Endothelial cell of umbilical vein (primary cell): ENCODE measurements around the gene TERF2IP.

ENCODE experiments used
- EZH2 ChIP-seq: IDR thresholded peaks from 2 replicates; pipeline ENCODE4 v1.6.1; 2012; ENCODE audit warnings: borderline replicate concordance, low read depth, mild to moderate bottlenecking, moderate library complexity, low read length, inconsistent platforms; ENCODE audit not compliant: severe bottlenecking
- GATA2 ChIP-seq: IDR thresholded peaks from 2 replicates; pipeline ENCODE4 v1.7.0; 2011; ENCODE audit warnings: low read depth, mild to moderate bottlenecking, moderate library complexity, mixed read lengths, low read length; ENCODE audit not compliant: insufficient read length, insufficient read depth
- MYC ChIP-seq: IDR thresholded peaks from one replicate; pipeline ENCODE4 v1.6.1; 2011; ENCODE audit warnings: mild to moderate bottlenecking, low read depth, low read length
- POLR2A ChIP-seq: IDR thresholded peaks from 2 replicates; pipeline ENCODE4 v1.6.1; 2012; ENCODE audit warnings: low read depth, mild to moderate bottlenecking, control low read depth, low read length
- POLR2AphosphoS5 ChIP-seq: IDR thresholded peaks from 2 replicates; pipeline ENCODE4 v1.6.1; 2012; ENCODE audit warnings: low read depth, mild to moderate bottlenecking, control low read depth, low read length, moderate library complexity; ENCODE audit not compliant: insufficient read depth
- TF ChIP-seq, protein P1 (sequence below), 2 donors: IDR thresholded peaks; 1 replicate in 1 of 2; 2 replicates in 1 of 2; pipeline ENCODE4 v1.5.1; 2011; ENCODE audit warnings: low read length in 2 of 2, mild to moderate bottlenecking in 2 of 2, moderate library complexity in 2 of 2, control low read depth in 1 of 2, inconsistent platforms in 1 of 2, low read depth in 1 of 2; ENCODE audit not compliant: insufficient read depth in 1 of 2; ENCODE audit errors: extremely low read depth in 1 of 2
- TF ChIP-seq, protein P2 (sequence below): IDR thresholded peaks from 2 replicates; pipeline ENCODE4 v1.6.1; 2011; ENCODE audit not compliant: insufficient read depth, insufficient read length

DNA sequence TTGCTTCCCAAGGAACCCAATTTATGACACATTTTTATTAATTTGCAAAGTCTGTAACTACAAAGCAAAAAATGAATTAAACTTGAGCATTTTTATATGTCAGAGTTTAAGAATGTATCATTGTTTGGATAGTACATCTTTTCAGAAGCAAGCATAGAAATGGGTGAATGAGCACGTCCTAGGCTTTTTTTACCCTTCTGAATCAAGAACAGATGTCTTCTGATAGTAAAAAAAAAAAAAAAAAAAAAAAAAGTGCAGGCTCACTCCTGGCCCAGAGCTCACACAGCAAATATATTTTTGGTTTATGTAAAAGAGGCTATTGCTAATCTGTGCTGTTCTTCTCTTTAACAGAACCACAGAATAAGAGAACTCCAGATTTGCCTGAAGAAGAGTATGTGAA, 6.3 kb downstream of the TERF2IP start:
- TF ChIP-seq POLR2A: no peak
- TF ChIP-seq POLR2AphosphoS5: no peak
- TF ChIP-seq, protein P1, sequence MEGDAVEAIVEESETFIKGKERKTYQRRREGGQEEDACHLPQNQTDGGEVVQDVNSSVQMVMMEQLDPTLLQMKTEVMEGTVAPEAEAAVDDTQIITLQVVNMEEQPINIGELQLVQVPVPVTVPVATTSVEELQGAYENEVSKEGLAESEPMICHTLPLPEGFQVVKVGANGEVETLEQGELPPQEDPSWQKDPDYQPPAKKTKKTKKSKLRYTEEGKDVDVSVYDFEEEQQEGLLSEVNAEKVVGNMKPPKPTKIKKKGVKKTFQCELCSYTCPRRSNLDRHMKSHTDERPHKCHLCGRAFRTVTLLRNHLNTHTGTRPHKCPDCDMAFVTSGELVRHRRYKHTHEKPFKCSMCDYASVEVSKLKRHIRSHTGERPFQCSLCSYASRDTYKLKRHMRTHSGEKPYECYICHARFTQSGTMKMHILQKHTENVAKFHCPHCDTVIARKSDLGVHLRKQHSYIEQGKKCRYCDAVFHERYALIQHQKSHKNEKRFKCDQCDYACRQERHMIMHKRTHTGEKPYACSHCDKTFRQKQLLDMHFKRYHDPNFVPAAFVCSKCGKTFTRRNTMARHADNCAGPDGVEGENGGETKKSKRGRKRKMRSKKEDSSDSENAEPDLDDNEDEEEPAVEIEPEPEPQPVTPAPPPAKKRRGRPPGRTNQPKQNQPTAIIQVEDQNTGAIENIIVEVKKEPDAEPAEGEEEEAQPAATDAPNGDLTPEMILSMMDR (IDR thresholded peaks at IDR 0.05; ENCODE audit: extremely low read depth in 1 of 2, insufficient read depth in 1 of 2, low read depth in 1 of 2, low read length in 2 of 2): no peak
- TF ChIP-seq, protein P2, sequence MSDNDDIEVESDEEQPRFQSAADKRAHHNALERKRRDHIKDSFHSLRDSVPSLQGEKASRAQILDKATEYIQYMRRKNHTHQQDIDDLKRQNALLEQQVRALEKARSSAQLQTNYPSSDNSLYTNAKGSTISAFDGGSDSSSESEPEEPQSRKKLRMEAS: no peak
- no peak for TF ChIP-seq EZH2
- no peak for TF ChIP-seq MYC
- TF ChIP-seq GATA2: no peak
